Suprapubic skin (tissue), 4 donors: ENCODE results near the gene TMEM232.

ENCODE experiments used
- CTCF ChIP-seq, 2 donors: fragments of 200-600 bp in 1 of 2; fragments of 450-650 bp in 1 of 2; sonication (generic) in 1 of 2; IDR thresholded peaks; one replicate each; pipeline ENCODE4 v1.5.1; 2016 to 2019; ENCODE audit warnings: antibody characterized with exemption in 2 of 2, mild to moderate bottlenecking in 1 of 2, moderate library complexity in 1 of 2
- EP300 ChIP-seq: sonication (generic); formaldehyde crosslinking; IDR thresholded peaks from one replicate; pipeline ENCODE4 v1.6.1; 2017; ENCODE audit warnings: antibody characterized with exemption
- POLR2A ChIP-seq, 2 donors: fragments of 450-650 bp; IDR thresholded peaks; one replicate each; pipeline ENCODE4 v1.6.1; 2017; ENCODE audit warnings: antibody characterized with exemption in 2 of 2, mild to moderate bottlenecking in 2 of 2, moderate library complexity in 2 of 2
- POLR2AphosphoS5 ChIP-seq, 3 donors: sonication (generic); formaldehyde crosslinking; IDR thresholded peaks; one replicate each; pipeline ENCODE4 v1.6.1; 2017; ENCODE audit warnings: antibody characterized with exemption in 3 of 3

GRCh38 chr5:110734101-110734500, 7.6 kb upstream of the TMEM232 start:
- no peak for TF ChIP-seq CTCF (IDR thresholded peaks at IDR 0.05)
- no peak for TF ChIP-seq POLR2AphosphoS5 (IDR thresholded peaks at IDR 0.05)
- TF ChIP-seq POLR2A (IDR thresholded peaks at IDR 0.05) = no peak
- no peak for TF ChIP-seq EP300
